HG02798 (cell line): Measurements from ENCODE around the gene SP3.

Source experiments
- ATAC-seq: cut with Tn5 transposase; IDR thresholded peaks from one replicate; pipeline ENCODE4 v1.9.1; 2021; ENCODE audit warnings: mild to moderate bottlenecking; ENCODE audit not compliant: unreplicated experiment, poor library complexity

The SP3 gene

DNA sequence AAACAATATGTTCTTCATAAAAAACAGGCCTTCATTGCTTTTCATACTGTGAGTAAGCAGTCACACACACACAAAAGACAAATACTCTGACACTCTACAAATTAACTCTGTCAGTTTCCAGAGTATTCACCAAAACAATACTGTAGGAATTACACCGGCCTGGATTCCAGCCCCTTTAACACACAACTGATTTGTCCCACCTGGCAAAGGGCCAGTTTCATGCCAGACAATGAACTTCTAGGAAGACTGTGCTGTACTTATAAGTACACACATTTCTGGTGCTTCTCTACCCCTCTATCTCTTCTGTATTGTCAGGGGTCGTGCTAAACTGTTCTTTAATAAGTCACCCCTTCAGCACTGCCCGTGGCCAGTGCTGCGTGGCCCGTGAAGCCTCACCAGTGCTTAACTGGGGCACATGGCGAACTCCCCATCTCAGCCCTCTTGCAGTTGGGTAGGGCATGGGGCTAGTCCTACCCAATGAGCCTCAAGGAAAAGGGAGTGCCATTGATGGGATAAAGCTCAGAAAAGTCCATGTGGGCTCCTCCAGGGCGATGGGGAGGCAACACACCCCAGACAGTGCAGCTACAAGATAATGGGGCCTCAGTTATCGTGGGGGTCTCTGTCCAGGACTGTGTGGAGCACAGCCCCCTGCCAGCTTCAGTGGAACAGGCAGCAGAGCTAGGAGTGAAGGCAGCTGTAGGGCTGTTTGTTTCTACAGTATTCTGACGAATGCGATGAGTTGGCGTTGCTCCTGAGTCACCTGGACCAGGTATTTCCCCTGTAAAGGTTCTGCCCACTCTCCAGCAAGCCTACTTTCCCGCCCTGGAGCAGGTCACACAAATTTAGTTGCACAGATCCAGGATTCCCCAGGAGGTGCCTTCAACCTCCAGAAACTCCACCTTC lies 99.0 kb downstream of the SP3 start:
- ATAC-seq = no peak

DNA sequence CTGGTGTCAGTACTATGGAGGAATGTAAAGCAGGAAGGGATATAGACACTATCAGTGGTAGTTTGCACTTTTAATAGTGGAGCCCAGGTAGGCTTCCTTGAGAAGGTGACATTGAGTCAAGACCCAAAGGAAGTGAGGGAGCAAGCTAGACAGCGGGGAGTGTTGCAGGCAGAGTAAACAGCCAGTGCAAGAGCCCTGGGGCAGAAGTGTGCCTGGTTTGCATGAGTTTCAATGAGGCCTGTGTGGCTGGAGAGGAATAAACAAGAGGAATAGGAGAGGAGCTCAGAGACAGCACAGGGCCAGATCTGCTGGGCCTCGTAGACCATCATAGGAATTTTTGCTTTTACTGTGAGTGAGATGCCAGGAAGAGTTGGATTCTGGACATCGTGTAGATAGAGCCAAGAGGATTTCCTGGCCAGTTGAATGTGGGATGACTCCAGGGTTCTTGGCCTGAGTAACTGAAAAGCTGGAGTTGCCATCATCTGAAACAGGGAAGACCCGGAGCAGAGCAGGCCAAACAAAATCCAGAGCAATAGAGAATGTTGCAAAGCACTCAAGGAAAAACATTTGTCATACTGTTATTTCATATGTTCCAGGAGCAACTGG lies 102.5 kb downstream of the SP3 start:
- ATAC-seq = no peak

GRCh38 chr2:173860566-173860965 lies 104.6 kb downstream of the SP3 start:
- no peak for ATAC-seq

DNA sequence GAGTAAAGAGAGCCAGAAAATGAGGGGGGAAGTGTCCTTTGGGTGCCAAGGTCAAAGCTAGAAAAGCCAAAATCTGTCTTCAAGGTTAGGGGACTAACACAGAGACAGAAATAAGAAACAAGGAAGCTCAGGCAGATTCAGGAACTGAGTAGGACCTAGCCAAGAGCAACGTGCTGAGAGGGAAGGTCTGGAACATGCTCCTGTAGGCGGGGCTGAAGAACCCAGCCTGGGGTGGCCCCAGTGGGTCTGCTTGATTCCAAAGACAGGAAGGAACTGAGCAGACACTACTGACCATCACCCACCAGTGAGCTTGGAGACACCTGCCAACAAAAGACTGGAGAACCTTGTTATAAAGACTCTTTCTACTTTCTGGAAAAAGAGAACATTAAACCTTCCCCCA lies 105.1 kb downstream of the SP3 start:
- ATAC-seq = no peak

- peak; percentile 57 for ATAC-seq
Observed at GRCh38 chr2:173858291-173858731, 106.9 kb downstream of the SP3 start.
